ENCODE data around the gene NAPG.
A peak's percentile ranks its signal among the peaks of the same experiment; 100 is the strongest.

The NAPG gene

GRCh38 chr18:10526561-10526949 is 728 bp downstream of the NAPG start:
- peak overlapping the region; percentile 98 for H3K4me2 ChIP-seq (ENCODE audit: insufficient read depth, low read length)
- peaks cover 40% of the 10 kb centered on the region for H3K4me1 ChIP-seq (ENCODE audit: insufficient read depth, low read length)
- ATAC-seq (ENCODE audit: insufficient read depth, low read depth), result peak; percentile 8; the same call in 2 of the 3 replicates
- peak overlapping the region; percentile 75 for H2AFZ ChIP-seq (ENCODE audit: low read depth, low read length)
- H4K20me1 ChIP-seq (ENCODE audit: insufficient read depth, low read length), result peaks cover 29% of the 10 kb centered on the region
- no peaks in the 10 kb centered on the region; the same call in 1 of the 2 replicates for H3K36me3 ChIP-seq (ENCODE audit: insufficient read depth, low read length)
- TF ChIP-seq, protein P1, sequence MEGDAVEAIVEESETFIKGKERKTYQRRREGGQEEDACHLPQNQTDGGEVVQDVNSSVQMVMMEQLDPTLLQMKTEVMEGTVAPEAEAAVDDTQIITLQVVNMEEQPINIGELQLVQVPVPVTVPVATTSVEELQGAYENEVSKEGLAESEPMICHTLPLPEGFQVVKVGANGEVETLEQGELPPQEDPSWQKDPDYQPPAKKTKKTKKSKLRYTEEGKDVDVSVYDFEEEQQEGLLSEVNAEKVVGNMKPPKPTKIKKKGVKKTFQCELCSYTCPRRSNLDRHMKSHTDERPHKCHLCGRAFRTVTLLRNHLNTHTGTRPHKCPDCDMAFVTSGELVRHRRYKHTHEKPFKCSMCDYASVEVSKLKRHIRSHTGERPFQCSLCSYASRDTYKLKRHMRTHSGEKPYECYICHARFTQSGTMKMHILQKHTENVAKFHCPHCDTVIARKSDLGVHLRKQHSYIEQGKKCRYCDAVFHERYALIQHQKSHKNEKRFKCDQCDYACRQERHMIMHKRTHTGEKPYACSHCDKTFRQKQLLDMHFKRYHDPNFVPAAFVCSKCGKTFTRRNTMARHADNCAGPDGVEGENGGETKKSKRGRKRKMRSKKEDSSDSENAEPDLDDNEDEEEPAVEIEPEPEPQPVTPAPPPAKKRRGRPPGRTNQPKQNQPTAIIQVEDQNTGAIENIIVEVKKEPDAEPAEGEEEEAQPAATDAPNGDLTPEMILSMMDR (IDR thresholded peaks at IDR 0.05; ENCODE audit: borderline replicate concordance, extremely low read depth, low read length, poor library complexity, severe bottlenecking), result no peak
- no peak for TF ChIP-seq EZH2 (IDR thresholded peaks at IDR 0.05; ENCODE audit: borderline replicate concordance, low read depth, low read length, severe bottlenecking)
- H3K9me3 ChIP-seq (ENCODE audit: insufficient read depth, low read length, severe bottlenecking), result no peaks in the 10 kb centered on the region
- DNase-seq, result no peak
- no peaks in the 10 kb centered on the region for H3K27me3 ChIP-seq (ENCODE audit: insufficient read depth, low read length, poor library complexity)
- peaks cover 57% of the 10 kb centered on the region for H3K79me2 ChIP-seq (ENCODE audit: insufficient read depth, low read length)
- H3K27ac ChIP-seq (ENCODE audit: low read length), result peak overlapping the region; percentile 91
- H3K4me3 ChIP-seq (ENCODE audit: low read depth in 1 of 2, low read length in 2 of 2), result peak overlapping the region; percentile 99
- peak overlapping the region; percentile 86 for H3K9ac ChIP-seq (ENCODE audit: low read depth, low read length)

- TF ChIP-seq, protein P1 (IDR thresholded peaks at IDR 0.05; ENCODE audit: borderline replicate concordance, extremely low read depth, low read length, poor library complexity, severe bottlenecking), result no peak
- no peak for TF ChIP-seq EZH2 (IDR thresholded peaks at IDR 0.05; ENCODE audit: borderline replicate concordance, low read depth, low read length, severe bottlenecking)
- Histone ChIP-seq H3K27ac (ENCODE audit: low read length) (no peak overlapping the region), H3K79me2 (ENCODE audit: insufficient read depth, low read length) (peaks cover 75% of the 10 kb centered on the region), H3K36me3 (ENCODE audit: insufficient read depth, low read length) (peaks cover 7% of the 10 kb centered on the region), H3K4me1 (ENCODE audit: insufficient read depth, low read length) (peaks cover 40% of the 10 kb centered on the region), H3K4me3 (ENCODE audit: low read depth in 1 of 2, low read length in 2 of 2) (peak overlapping the region in 1 of 2 experiments; percentile 99; a peak in 1 of 4 replicates), H2AFZ (ENCODE audit: low read depth, low read length) (no peak overlapping the region), H3K27me3 (ENCODE audit: insufficient read depth, low read length, poor library complexity) (no peaks in the 10 kb centered on the region), H4K20me1 (ENCODE audit: insufficient read depth, low read length) (peaks cover 34% of the 10 kb centered on the region), H3K4me2 (ENCODE audit: insufficient read depth, low read length) (peak overlapping the region; percentile 98; the same call in 1 of the 2 replicates), H3K9me3 (ENCODE audit: insufficient read depth, low read length, severe bottlenecking) (no peaks in the 10 kb centered on the region), H3K9ac (ENCODE audit: low read depth, low read length) (no peak overlapping the region)
- ATAC-seq (ENCODE audit: insufficient read depth, low read depth), result no peak
- no peak for DNase-seq
These were observed 2.6 kb downstream of the NAPG start for GRCh38 chr18:10528439-10528838.

GRCh38 chr18:10530002-10530401 is 4.2 kb downstream of the NAPG start:
- H3K9ac ChIP-seq (ENCODE audit: low read depth, low read length), result no peak overlapping the region
- peaks cover 38% of the 10 kb centered on the region for H3K4me1 ChIP-seq (ENCODE audit: insufficient read depth, low read length)
- ATAC-seq (ENCODE audit: insufficient read depth, low read depth), result no peak
- H3K79me2 ChIP-seq (ENCODE audit: insufficient read depth, low read length), result peaks cover 87% of the 10 kb centered on the region
- TF ChIP-seq, protein P1 (IDR thresholded peaks at IDR 0.05; ENCODE audit: borderline replicate concordance, extremely low read depth, low read length, poor library complexity, severe bottlenecking), result no peak
- no peak for TF ChIP-seq EZH2 (IDR thresholded peaks at IDR 0.05; ENCODE audit: borderline replicate concordance, low read depth, low read length, severe bottlenecking)
- H3K9me3 ChIP-seq (ENCODE audit: insufficient read depth, low read length, severe bottlenecking), result no peaks in the 10 kb centered on the region
- DNase-seq, result no peak
- no peak overlapping the region for H3K4me3 ChIP-seq (ENCODE audit: low read depth in 1 of 2, low read length in 2 of 2)
- peaks cover 20% of the 10 kb centered on the region for H3K36me3 ChIP-seq (ENCODE audit: insufficient read depth, low read length)
- H3K27me3 ChIP-seq (ENCODE audit: insufficient read depth, low read length, poor library complexity), result no peaks in the 10 kb centered on the region
- peak overlapping the region; percentile 38; the same call in 1 of the 2 replicates for H3K4me2 ChIP-seq (ENCODE audit: insufficient read depth, low read length)
- no peak overlapping the region for H3K27ac ChIP-seq (ENCODE audit: low read length)
- peaks cover 37% of the 10 kb centered on the region for H4K20me1 ChIP-seq (ENCODE audit: insufficient read depth, low read length)
- no peak overlapping the region for H2AFZ ChIP-seq (ENCODE audit: low read depth, low read length)

Data from DND-41 (cell line).